Renal cortical epithelial cell (primary cell): ENCODE data around the gene DDAH2. TPM values are rescaled to one million over a fixed set of nuclear protein-coding genes. Genes with fewer than 3 reads are reported as not detected.
A peak's percentile ranks its signal among the peaks of the same experiment; 100 is the strongest.

Experiments
- DNase-seq: peaks from one replicate; pipeline ENCODE4 v3.0.0-alpha.2; 2011; ENCODE audit warnings: low read depth
- total RNA-seq: library from RNA; depleted of rRNA; stranded (reverse); fragments of >200 nt; gene quantifications from 2 replicates; pipeline ENCODE4 v1.2.3, GENCODE V29; 2014

Gene DDAH2
- total RNA-seq, 1 donor from 2014 or later: 121 TPM

- DNase-seq: no peak
Measured at GRCh38 chr6:31761343-31761742, 32.2 kb upstream of the DDAH2 start.

DNA sequence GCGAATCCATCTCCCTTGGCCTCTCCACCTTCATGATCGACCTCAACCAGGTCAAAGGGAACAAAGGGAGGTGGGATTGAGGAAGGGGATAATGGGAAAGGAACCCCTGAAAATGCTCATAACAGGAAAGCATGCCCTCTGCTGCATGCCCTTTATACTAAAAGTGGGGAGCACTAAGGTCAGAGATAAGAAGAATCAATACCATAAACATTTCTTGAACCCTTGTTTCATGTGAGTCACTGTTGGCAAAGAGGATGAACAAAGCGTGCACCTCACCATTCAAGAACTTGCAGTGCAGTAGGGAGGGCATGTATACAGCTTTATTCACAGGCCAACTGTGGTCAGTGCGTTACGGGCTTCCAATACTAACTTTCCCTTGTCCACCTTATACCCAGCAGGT is 31.7 kb upstream of the DDAH2 start:
- DNase-seq: no peak

- no peak for DNase-seq
Measured at GRCh38 chr6:31758281-31758680, 29.2 kb upstream of the DDAH2 start.

DNA sequence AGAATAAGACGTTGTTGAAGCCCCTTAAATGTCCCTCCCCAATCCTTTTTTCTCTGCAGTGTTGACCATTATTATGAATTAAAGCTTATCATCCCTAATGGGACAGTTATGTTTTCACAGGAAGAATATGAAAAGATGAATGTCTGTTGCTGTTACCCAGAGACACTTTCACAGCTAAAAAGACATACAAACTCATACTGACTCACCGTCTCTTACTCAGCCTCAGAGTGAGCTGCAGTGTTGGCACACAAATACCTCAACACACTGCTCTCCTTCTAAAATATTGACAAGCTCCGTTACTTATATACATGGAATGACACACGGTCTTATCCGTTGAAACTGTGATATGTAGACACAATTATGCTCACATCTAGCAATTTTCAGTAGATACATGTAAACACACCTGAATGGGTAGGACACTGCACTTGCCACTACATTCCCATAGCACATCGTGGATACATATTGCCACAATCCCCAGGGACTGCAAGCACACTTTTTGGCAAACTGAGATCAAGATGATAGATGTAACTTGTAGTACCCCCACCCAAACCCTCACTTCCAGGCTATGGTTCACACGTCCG is 23.7 kb upstream of the DDAH2 start:
- DNase-seq: peak; percentile 36

DNA sequence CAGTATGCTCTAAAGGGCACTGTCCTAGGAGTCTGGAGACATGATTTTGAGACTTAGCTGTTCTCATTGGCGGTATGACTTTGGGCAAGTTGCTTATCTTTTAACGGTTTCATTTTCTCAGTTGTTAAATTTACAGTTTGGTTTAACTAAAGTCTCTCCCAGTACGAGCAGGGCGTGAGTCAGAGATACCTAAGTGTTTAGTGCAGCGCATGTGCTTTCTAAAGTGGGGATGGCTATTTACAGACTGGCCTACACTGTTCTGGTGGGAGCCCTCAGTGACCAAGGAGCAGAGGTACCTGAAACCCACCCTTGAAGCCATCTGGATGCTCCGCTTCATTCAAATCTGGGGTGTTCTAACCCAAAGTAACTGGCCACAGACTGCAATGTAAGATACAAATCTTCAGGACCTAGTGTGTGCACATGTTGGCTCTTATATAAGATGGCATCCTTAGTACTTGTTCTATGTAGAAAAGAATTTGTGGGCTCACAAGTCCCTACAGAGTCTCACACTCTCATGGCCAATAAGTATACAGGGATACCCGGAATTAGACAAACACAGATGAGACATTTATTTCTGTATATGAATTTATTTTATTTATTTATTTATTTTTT is 21.4 kb upstream of the DDAH2 start:
- no peak for DNase-seq

- DNase-seq: no peak
Measured at GRCh38 chr6:31749301-31750036, 20.4 kb upstream of the DDAH2 start.

DNA sequence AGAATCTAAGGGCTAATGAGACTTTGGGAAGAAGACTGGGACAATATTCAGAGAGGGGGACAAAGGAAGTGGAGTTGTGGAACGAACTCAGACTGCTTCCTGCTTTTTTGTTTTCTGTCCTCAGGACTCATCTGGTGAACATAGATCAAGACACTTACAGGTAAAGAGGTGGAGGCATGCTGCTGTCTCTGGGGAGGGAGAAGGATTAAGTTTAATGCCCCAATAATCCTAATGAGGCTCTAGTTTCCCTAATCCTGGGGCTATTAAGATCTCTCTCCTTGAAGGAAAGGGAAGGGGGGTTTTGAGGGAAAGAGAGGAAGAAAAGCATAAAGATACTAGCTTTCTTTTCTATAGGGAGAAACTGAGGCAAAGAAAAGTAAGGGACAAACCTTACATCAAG is 15.3 kb upstream of the DDAH2 start:
- no peak for DNase-seq

GRCh38 chr6:31742894-31743293 is 13.8 kb upstream of the DDAH2 start:
- DNase-seq: no peak

- no peak for DNase-seq
Measured at GRCh38 chr6:31741815-31742214, 12.7 kb upstream of the DDAH2 start.

GRCh38 chr6:31740397-31741223 is 11.5 kb upstream of the DDAH2 start:
- peak; percentile 25 for DNase-seq

GRCh38 chr6:31739639-31740396 is 10.7 kb upstream of the DDAH2 start, which contains the start of gene MSH5:
Gene MSH5 (plus strand): TSS chr6:31740005. CDS start chr6:31740467, 462 bp downstream.
- DNase-seq: peak; percentile 98

- DNase-seq: peak; percentile 96
Measured at GRCh38 chr6:31737991-31738979, 9.2 kb upstream of the DDAH2 start.

GRCh38 chr6:31737315-31737990 is 8.4 kb upstream of the DDAH2 start:
- DNase-seq: peak; percentile 42

GRCh38 chr6:31736768-31737314 is 7.7 kb upstream of the DDAH2 start:
- DNase-seq: no peak

DNA sequence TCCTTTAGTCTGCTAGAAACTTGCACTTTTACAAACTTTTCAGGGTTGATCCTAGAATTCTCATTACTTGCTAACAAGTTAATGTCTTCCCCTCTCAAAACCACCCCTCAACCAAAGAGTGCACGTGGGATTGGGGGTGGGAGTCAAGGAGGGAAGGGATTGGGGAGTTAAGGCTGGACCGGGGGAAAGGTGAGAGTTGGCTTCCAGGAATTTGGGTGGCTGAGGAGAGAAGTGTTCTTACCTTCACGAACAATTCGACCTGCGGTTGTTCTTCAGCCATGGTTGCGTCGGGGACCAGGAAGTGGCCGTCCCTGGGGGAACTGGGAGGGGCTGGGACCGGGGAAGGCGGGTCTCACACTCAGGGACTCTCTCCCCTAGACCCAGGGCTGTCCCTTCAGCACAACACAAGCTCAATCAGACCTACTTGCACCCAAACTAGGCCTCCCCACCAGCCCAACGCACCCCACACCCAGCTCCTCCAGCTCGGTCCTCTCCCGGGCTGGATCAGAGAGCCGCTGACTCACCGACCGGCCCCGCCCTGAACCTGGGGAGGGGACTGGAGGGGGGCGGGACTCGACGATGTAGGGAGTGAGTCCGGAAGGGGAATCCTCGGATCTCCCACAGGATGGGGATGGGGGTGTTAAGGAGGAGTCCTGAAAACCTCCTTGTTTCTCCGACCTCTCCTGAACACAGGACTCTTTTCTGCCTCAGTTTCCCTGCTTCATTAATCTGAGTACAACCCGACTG is 7.1 kb upstream of the DDAH2 start, which contains the start of gene CLIC1:
Gene CLIC1 (minus strand): TSS at position 510 of the 747 bp plus-strand sequence. CDS start 230 bp downstream, at position 280.
- DNase-seq: peak; percentile 69

DNA sequence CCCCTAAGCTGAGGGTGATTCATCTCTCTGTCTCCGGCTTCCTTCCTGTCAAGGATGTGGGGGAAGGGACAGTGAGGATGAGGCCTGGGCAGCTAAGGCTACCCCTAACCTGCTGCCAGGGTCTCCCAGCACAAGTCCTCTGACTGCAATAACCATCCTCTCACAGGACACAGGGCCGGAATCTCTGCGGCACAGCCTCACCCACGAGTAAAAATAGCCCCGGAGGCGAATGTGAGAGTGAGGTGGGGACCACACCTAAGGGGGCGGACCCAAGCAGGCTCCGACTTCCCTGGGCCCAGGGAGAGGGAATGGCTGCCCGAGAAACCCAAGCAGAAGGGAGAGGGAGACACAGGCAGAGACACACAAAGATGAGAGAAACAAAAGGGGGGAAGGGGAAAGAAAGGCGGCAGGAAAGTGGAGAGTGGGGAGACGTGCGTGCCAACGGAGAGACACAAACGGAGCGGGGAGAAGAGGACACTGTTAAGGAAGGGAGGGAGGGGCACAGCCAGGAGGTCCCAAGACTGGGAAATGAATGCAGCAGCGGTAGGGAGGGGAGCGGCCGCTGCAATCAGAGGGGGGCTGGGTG is 5.8 kb upstream of the DDAH2 start:
- DNase-seq: peak; percentile 62

DNA sequence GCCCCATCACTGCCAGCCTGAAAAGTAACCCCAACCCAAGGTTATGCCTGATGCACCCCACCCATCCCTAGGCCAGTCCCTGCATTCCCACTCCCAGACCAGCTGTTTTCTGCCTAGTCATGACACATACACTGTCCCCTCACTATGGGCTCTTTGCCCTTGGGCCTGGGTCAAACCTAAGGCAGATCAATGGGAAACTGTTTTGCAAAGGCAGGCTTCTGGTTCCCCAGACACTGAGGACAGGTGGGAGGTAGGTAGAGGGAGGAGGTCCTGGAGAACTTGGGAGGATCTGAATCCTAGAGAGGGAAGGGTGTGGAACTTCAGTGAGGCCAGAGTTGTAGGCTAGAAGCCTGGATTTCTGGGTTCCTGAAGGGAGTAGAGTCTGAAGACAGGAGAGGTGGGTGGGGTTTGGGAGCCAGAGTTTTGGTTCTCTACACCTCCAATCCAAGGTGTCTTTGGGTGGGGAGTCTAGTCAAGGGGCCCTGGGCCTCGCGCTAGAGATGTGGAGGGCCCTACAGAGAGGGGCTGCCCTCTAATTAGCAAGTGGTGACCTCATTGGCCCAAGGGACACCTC is 5.2 kb upstream of the DDAH2 start:
- DNase-seq: no peak

DNA sequence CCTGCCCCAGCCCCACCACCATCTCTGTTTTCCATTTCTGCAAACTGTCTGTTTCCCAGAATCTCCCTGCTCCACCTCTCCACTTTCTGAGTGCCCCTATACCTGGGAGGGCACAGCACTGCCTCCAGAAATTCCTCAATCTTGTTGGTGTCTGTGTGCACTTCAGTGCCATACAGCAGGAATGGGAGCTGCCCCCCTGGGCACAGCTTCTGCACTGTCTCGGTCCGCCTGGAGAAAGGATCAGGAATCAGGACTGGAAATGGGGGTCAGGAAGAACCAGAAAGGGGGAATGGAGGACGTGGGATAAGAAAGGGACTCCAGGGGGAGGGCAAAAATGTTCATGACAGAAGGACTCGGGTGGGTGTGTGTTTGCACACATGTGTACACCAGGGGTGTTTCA is 4.6 kb upstream of the DDAH2 start:
- DNase-seq: no peak
